Mesendoderm (in vitro differentiated cells): ENCODE results near the gene SHTN1.

Source experiments
- DNase-seq: peaks from one replicate; pipeline ENCODE4 v3.0.0; 2013
- H2AK5ac ChIP-seq: 2 replicates; pipeline ENCODE4 v1.6.1; 2013; ENCODE audit warnings: low read length, inconsistent platforms
- H2BK120ac ChIP-seq: 2 replicates; pipeline ENCODE4 v1.6.1; 2013; ENCODE audit warnings: low read depth, mild to moderate bottlenecking, low read length, moderate library complexity, mixed read lengths
- H2BK15ac ChIP-seq: replicated peaks from 2 replicates; pipeline ENCODE4 v1.6.1; 2013; ENCODE audit warnings: low read depth, mild to moderate bottlenecking, moderate library complexity
- H2BK5ac ChIP-seq: 2 replicates; pipeline ENCODE4 v1.6.1; 2013; ENCODE audit warnings: low read length, inconsistent platforms
- H3K18ac ChIP-seq: 2 replicates; pipeline ENCODE4 v1.6.1; 2013; ENCODE audit warnings: mild to moderate bottlenecking, low read length, mixed read lengths
- H3K23ac ChIP-seq: one replicate; pipeline ENCODE4 v1.6.1; 2013; ENCODE audit warnings: low read length
- H3K27ac ChIP-seq: 2 replicates; pipeline ENCODE4 v1.5.1; 2013; ENCODE audit warnings: low read depth, mild to moderate bottlenecking, inconsistent platforms, low read length, moderate library complexity
- H3K27me3 ChIP-seq: 2 replicates; pipeline ENCODE4 v1.6.1; 2013; ENCODE audit warnings: low read length, control low read depth, mild to moderate bottlenecking, inconsistent platforms; ENCODE audit not compliant: insufficient read depth, poor library complexity
- H3K36me3 ChIP-seq: 2 replicates; pipeline ENCODE4 v1.6.1; 2013; ENCODE audit warnings: low read length, inconsistent platforms; ENCODE audit not compliant: control insufficient read depth, insufficient read depth
- H3K4ac ChIP-seq: one replicate; pipeline ENCODE4 v1.6.1; 2013; ENCODE audit warnings: low read depth, mild to moderate bottlenecking, low read length, moderate library complexity
- H3K4me1 ChIP-seq: 2 replicates; pipeline ENCODE4 v1.6.1; 2013; ENCODE audit warnings: low read depth, low read length, inconsistent platforms; ENCODE audit not compliant: control insufficient read depth
- H3K4me2 ChIP-seq: 2 replicates; pipeline ENCODE4 v1.6.1; 2013; ENCODE audit warnings: low read length
- H3K4me3 ChIP-seq: 2 replicates; pipeline ENCODE4 v1.5.1; 2013; ENCODE audit warnings: mild to moderate bottlenecking, low read length
- H3K56ac ChIP-seq: one replicate; pipeline ENCODE4 v1.6.1; 2013; ENCODE audit warnings: low read length
- H3K79me1 ChIP-seq: 2 replicates; pipeline ENCODE4 v1.6.1; 2013; ENCODE audit warnings: low read length, inconsistent platforms
- H3K79me2 ChIP-seq: 2 replicates; pipeline ENCODE4 v1.6.1; 2013; ENCODE audit warnings: mild to moderate bottlenecking, low read length; ENCODE audit not compliant: control insufficient read depth, insufficient read depth
- H3K9ac ChIP-seq: 2 replicates; pipeline ENCODE4 v1.6.1; 2013; ENCODE audit warnings: low read length, inconsistent platforms
- H4K5ac ChIP-seq: one replicate; pipeline ENCODE4 v1.6.1; 2013; ENCODE audit warnings: low read length
- H4K8ac ChIP-seq: one replicate; pipeline ENCODE4 v1.6.1; 2013; ENCODE audit warnings: low read depth, mild to moderate bottlenecking, control low read depth, low read length, moderate library complexity
- WGBS: extraction: QIAGEN DNeasy Blood & Tissue Kit; methylation state at CpG from one replicate; pipeline ENCODE4 v1.1.7; 2013; ENCODE audit warnings: low lambda C conversion rate, missing lambda C conversion rate; ENCODE audit not compliant: insufficient coverage; ENCODE audit errors: extremely low coverage; 5-methylcytosine and 5-hydroxymethylcytosine counted together

The SHTN1 gene

GRCh38 chr10:116980041-116980440, 24.9 kb downstream of the SHTN1 start:
- no peaks in the 10 kb centered on the region for H3K79me2 ChIP-seq
- no peak overlapping the region for H3K27ac ChIP-seq
- no peak overlapping the region for H3K4ac ChIP-seq
- H3K4me3 ChIP-seq = no peak overlapping the region
- no peak overlapping the region for H3K23ac ChIP-seq
- no peak overlapping the region for H2BK15ac ChIP-seq
- H2AK5ac ChIP-seq = no peak overlapping the region
- H3K18ac ChIP-seq = no peak overlapping the region
- H3K79me1 ChIP-seq = no peaks in the 10 kb centered on the region
- WGBS = no CpG with 5 or more reads among the region's 3 CpGs
- no peak overlapping the region for H3K4me2 ChIP-seq
- no peak overlapping the region for H3K9ac ChIP-seq
- no peak for DNase-seq
- H4K5ac ChIP-seq = no peak overlapping the region
- no peaks in the 10 kb centered on the region for H3K36me3 ChIP-seq
- H3K4me1 ChIP-seq = peaks cover 4% of the 10 kb centered on the region
- H2BK120ac ChIP-seq = no peak overlapping the region
- no peaks in the 10 kb centered on the region for H3K27me3 ChIP-seq
- H3K56ac ChIP-seq = no peak overlapping the region
- H4K8ac ChIP-seq = no peak overlapping the region
- no peak overlapping the region for H2BK5ac ChIP-seq

- H4K8ac ChIP-seq = no peak overlapping the region
- no CpG with 5 or more reads among the region's 2 CpGs for WGBS
- H3K27me3 ChIP-seq = no peaks in the 10 kb centered on the region
- H3K4me2 ChIP-seq = no peak overlapping the region
- no peak overlapping the region for H3K27ac ChIP-seq
- H3K23ac ChIP-seq = no peak overlapping the region
- no peak overlapping the region for H2AK5ac ChIP-seq
- H3K36me3 ChIP-seq = no peaks in the 10 kb centered on the region
- H2BK120ac ChIP-seq = no peak overlapping the region
- no peak overlapping the region for H4K5ac ChIP-seq
- no peaks in the 10 kb centered on the region for H3K79me2 ChIP-seq
- no peak for DNase-seq
- no peak overlapping the region for H2BK15ac ChIP-seq
- H3K9ac ChIP-seq = no peak overlapping the region
- no peak overlapping the region for H2BK5ac ChIP-seq
- H3K4me1 ChIP-seq = no peaks in the 10 kb centered on the region
- H3K79me1 ChIP-seq = no peaks in the 10 kb centered on the region
- H3K4me3 ChIP-seq = no peak overlapping the region
- no peak overlapping the region for H3K18ac ChIP-seq
- H3K56ac ChIP-seq = no peak overlapping the region
- H3K4ac ChIP-seq = no peak overlapping the region
Measured at GRCh38 chr10:116978901-116979300, 26.1 kb downstream of the SHTN1 start.

- H3K27ac ChIP-seq = no peak overlapping the region
- no peaks in the 10 kb centered on the region for H3K27me3 ChIP-seq
- no peak overlapping the region for H2BK120ac ChIP-seq
- H2BK5ac ChIP-seq = no peak overlapping the region
- H3K79me1 ChIP-seq = no peaks in the 10 kb centered on the region
- WGBS = no CpG with 5 or more reads among the region's 5 CpGs
- H3K4me2 ChIP-seq = no peak overlapping the region
- H4K8ac ChIP-seq = no peak overlapping the region
- H3K4me1 ChIP-seq = no peaks in the 10 kb centered on the region
- no peaks in the 10 kb centered on the region for H3K36me3 ChIP-seq
- peak; percentile 58 for DNase-seq
- no peak overlapping the region for H3K4me3 ChIP-seq
- H4K5ac ChIP-seq = no peak overlapping the region
- no peak overlapping the region for H3K4ac ChIP-seq
- H3K18ac ChIP-seq = no peak overlapping the region
- no peak overlapping the region for H2AK5ac ChIP-seq
- H3K9ac ChIP-seq = no peak overlapping the region
- H3K56ac ChIP-seq = no peak overlapping the region
- no peak overlapping the region for H2BK15ac ChIP-seq
- no peaks in the 10 kb centered on the region for H3K79me2 ChIP-seq
- H3K23ac ChIP-seq = no peak overlapping the region
Measured at GRCh38 chr10:116974456-116975005, 30.5 kb downstream of the SHTN1 start.

- Histone ChIP-seq H3K27me3 (no peaks in the 10 kb centered on the region), H3K36me3 (no peaks in the 10 kb centered on the region), H3K4me1 (no peaks in the 10 kb centered on the region), H2BK5ac (no peak overlapping the region), H3K9ac (no peak overlapping the region), H3K4me2 (no peak overlapping the region), H2BK120ac (no peak overlapping the region), H4K8ac (no peak overlapping the region), H3K4me3 (no peak overlapping the region), H4K5ac (no peak overlapping the region), H3K27ac (no peak overlapping the region), H2AK5ac (no peak overlapping the region), H3K79me1 (no peaks in the 10 kb centered on the region), H3K79me2 (no peaks in the 10 kb centered on the region), H3K4ac (no peak overlapping the region), H3K18ac (no peak overlapping the region), H2BK15ac (no peak overlapping the region), H3K56ac (no peak overlapping the region), H3K23ac (no peak overlapping the region)
- DNase-seq = peak; percentile 60
Measured at GRCh38 chr10:116973946-116974455, 31.0 kb downstream of the SHTN1 start.

GRCh38 chr10:116973371-116973905, 31.5 kb downstream of the SHTN1 start:
- Histone ChIP-seq H2BK120ac (no peak overlapping the region), H2BK15ac (no peak overlapping the region), H3K18ac (no peak overlapping the region), H3K4me3 (no peak overlapping the region), H2BK5ac (no peak overlapping the region), H4K5ac (no peak overlapping the region), H4K8ac (no peak overlapping the region), H3K4me2 (no peak overlapping the region), H3K23ac (no peak overlapping the region), H3K27ac (no peak overlapping the region), H3K36me3 (no peaks in the 10 kb centered on the region), H3K79me1 (no peaks in the 10 kb centered on the region), H3K79me2 (no peaks in the 10 kb centered on the region), H3K27me3 (no peaks in the 10 kb centered on the region), H3K4ac (no peak overlapping the region), H3K56ac (no peak overlapping the region), H3K9ac (no peak overlapping the region), H3K4me1 (no peaks in the 10 kb centered on the region), H2AK5ac (no peak overlapping the region)
- WGBS = no CpG with 5 or more reads among the region's 4 CpGs
- DNase-seq = no peak

- no peak for DNase-seq
Measured at GRCh38 chr10:116972131-116972530, 32.9 kb downstream of the SHTN1 start.

More at GRCh38 chr10:116972131-116972530, 32.9 kb downstream of the SHTN1 start:
- Histone ChIP-seq H3K79me1 (no peaks in the 10 kb centered on the region), H2BK15ac (no peak overlapping the region), H4K5ac (no peak overlapping the region), H2BK120ac (no peak overlapping the region), H3K56ac (no peak overlapping the region), H2AK5ac (no peak overlapping the region), H3K4ac (no peak overlapping the region), H4K8ac (no peak overlapping the region), H3K79me2 (no peaks in the 10 kb centered on the region), H3K18ac (no peak overlapping the region), H3K4me2 (no peak overlapping the region), H3K4me1 (no peaks in the 10 kb centered on the region), H3K27ac (no peak overlapping the region), H3K36me3 (no peaks in the 10 kb centered on the region), H3K9ac (no peak overlapping the region), H3K23ac (no peak overlapping the region), H3K4me3 (no peak overlapping the region), H3K27me3 (no peaks in the 10 kb centered on the region), H2BK5ac (no peak overlapping the region)
- WGBS = no CpG with 5 or more reads among the region's 1 CpG
